HepG2 (cell line): Measurements from ENCODE around the gene MEIG1. TPM values are rescaled to one million over a fixed set of nuclear protein-coding genes. Genes with fewer than 3 reads are reported as not detected.

Source experiments
- ATAC-seq: fragments of 200-7000 bp; cut with Tn5 transposase; 3 replicates; pipeline ENCODE4 v1.9.1; 2020; ENCODE audit warnings: mild to moderate bottlenecking, moderate library complexity
- BruUV-seq: library from RNA; stranded (reverse); fragments of 400-500 nt; replicated peaks from 2 replicates; lab custom pipeline; 2021; lab: Mats Ljungman, UMichigan
- CTCF ChIA-PET: fragments of 300-600 bp; formaldehyde crosslinking; extraction: SDS; loops from one replicate; lab custom pipeline; 2021; ENCODE audit warnings: low total read pairs, inconsistent platforms, low intra/inter-chr PET ratio; lab: Yijun Ruan, JAX
- POLR2A ChIA-PET: fragments of 350-600 bp; sonication (Branson Sonifier 250); formaldehyde crosslinking; loops from one replicate; lab custom pipeline; 2020; ENCODE audit warnings: antibody characterized with exemption, inconsistent platforms; lab: Yijun Ruan, JAX
- DNase-seq: peaks from one replicate; pipeline ENCODE4 v3.0.0-alpha.2; 2015; ENCODE audit warnings: low spot score
- FAIRE-seq: peaks from 3 replicates; lab custom pipeline; 2011; peaks lifted over from hg19 to GRCh38; lab: Jason Lieb, UNC
- H2AFZ ChIP-seq: one replicate; pipeline ENCODE4 v1.6.1; 2011; ENCODE audit warnings: low read length, inconsistent platforms
- H3K27ac ChIP-seq: fragments of 300-600 bp; 3 replicates; pipeline ENCODE4 v1.8.0; 2011; ENCODE audit warnings: mixed run types, mild to moderate bottlenecking, mixed read lengths, low read length, inconsistent platforms; ENCODE audit not compliant: insufficient read depth; ENCODE audit errors: extremely low read length
- H3K27me3 ChIP-seq, 2 experiments: fragments of 200-600 bp in 1 of 2; 2 replicates in 1 of 2; 3 replicates in 1 of 2; pipeline versions ENCODE4 v1.6.0 to v1.8.0; 2011; ENCODE audit warnings: low read length in 2 of 2, mild to moderate bottlenecking in 2 of 2, moderate library complexity in 2 of 2, inconsistent platforms in 1 of 2; ENCODE audit not compliant: insufficient read depth in 2 of 2, control insufficient read depth in 1 of 2
- H3K36me3 ChIP-seq, 2 experiments: fragments of 200-600 bp in 1 of 2; replicated peaks in 1 of 2; 2 replicates in 1 of 2; 3 replicates in 1 of 2; pipeline versions ENCODE4 v1.5.1 to v1.8.0; 2011; ENCODE audit warnings: low read length in 2 of 2, inconsistent platforms in 1 of 2; ENCODE audit not compliant: insufficient read depth in 2 of 2, control insufficient read depth in 1 of 2
- H3K4me1 ChIP-seq: 2 replicates; pipeline ENCODE4 v1.5.1; 2012; ENCODE audit warnings: low read length, inconsistent platforms; ENCODE audit not compliant: insufficient read depth
- H3K4me2 ChIP-seq: 2 replicates; pipeline ENCODE4 v1.6.0; 2011; ENCODE audit warnings: low read depth, low read length, inconsistent platforms
- H3K4me3 ChIP-seq, 3 experiments: fragments of 200-600 bp in 1 of 3; sonication (generic), shearing (Covaris generic) in 1 of 3; replicated peaks in 1 of 3; 2 replicates each; pipeline ENCODE4 v1.5.1; 2011 to 2016; ENCODE audit warnings: low read length in 3 of 3, inconsistent platforms in 2 of 3, low read depth in 2 of 3, mild to moderate bottlenecking in 2 of 3, control low read depth in 1 of 3, mixed read lengths in 1 of 3; ENCODE audit not compliant: insufficient read depth in 1 of 3
- H3K79me2 ChIP-seq: one replicate; pipeline ENCODE4 v1.6.1; 2011; ENCODE audit warnings: low read length, inconsistent platforms; ENCODE audit not compliant: insufficient read depth
- H3K9ac ChIP-seq: 2 replicates; pipeline ENCODE4 v1.6.0; 2011; ENCODE audit warnings: mild to moderate bottlenecking, low read depth, low read length, inconsistent platforms; ENCODE audit not compliant: insufficient read depth
- H3K9me3 ChIP-seq: 2 replicates; pipeline ENCODE4 v1.5.1; 2012; ENCODE audit warnings: mild to moderate bottlenecking, low read length
- H4K20me1 ChIP-seq: 2 replicates; pipeline ENCODE4 v1.6.0; 2011; ENCODE audit warnings: inconsistent platforms, mild to moderate bottlenecking, low read length, moderate library complexity; ENCODE audit not compliant: insufficient read depth
- ATF1 ChIP-seq: IDR thresholded peaks from 2 replicates; pipeline ENCODE4 v1.6.1; 2016; ENCODE audit warnings: mild to moderate bottlenecking, control low read depth
- ETV5 ChIP-seq: IDR thresholded peaks from 2 replicates; pipeline ENCODE4 v1.6.1; 2018; ENCODE audit warnings: missing biosample characterization, missing genetic modification reagents, inconsistent platforms, borderline replicate concordance
- HHEX ChIP-seq: IDR thresholded peaks from 2 replicates; pipeline ENCODE4 v1.6.1; 2016; ENCODE audit warnings: control low read depth
- HOXA7 ChIP-seq: sonication (generic); formaldehyde crosslinking; IDR thresholded peaks from 2 replicates; pipeline ENCODE4 v1.8.1; 2022; ENCODE audit warnings: mild to moderate bottlenecking, missing genetic modification reagents, moderate library complexity
- KAT2B ChIP-seq: fragments of 150-350 bp; IDR thresholded peaks from 2 replicates; pipeline ENCODE4 v1.6.1; 2014; ENCODE audit warnings: low read depth, low read length, borderline replicate concordance
- KDM1A ChIP-seq: IDR thresholded peaks from 2 replicates; pipeline ENCODE4 v1.6.1; 2016; ENCODE audit warnings: missing compliant biosample characterization
- NFE2 ChIP-seq: sonication (generic); formaldehyde crosslinking; IDR thresholded peaks from 2 replicates; pipeline ENCODE4 v1.4.0; 2020; ENCODE audit warnings: missing genetic modification reagents
- NONO ChIP-seq, 2 experiments: fragments of 450-650 bp in 1 of 2; sonication (generic) in 1 of 2; formaldehyde crosslinking in 1 of 2; IDR thresholded peaks in 1 of 2; conservative IDR thresholded peaks in 1 of 2; 2 replicates each; pipeline versions ENCODE4 v1.6.1 to v1.8.0; 2017 to 2022; ENCODE audit warnings: mild to moderate bottlenecking in 1 of 2, missing genetic modification reagents in 1 of 2, moderate library complexity in 1 of 2
- NR2C2 ChIP-seq: sonication (generic); formaldehyde crosslinking; IDR thresholded peaks from 2 replicates; pipeline ENCODE4 v1.4.0; 2020; ENCODE audit warnings: missing genetic modification reagents, mild to moderate bottlenecking, moderate library complexity, borderline replicate concordance
- RFX1 ChIP-seq: fragments of 450-650 bp; IDR thresholded peaks from 2 replicates; pipeline ENCODE4 v1.6.1; 2017
- RORA ChIP-seq: sonication (generic); formaldehyde crosslinking; IDR thresholded peaks from 2 replicates; pipeline ENCODE4 v1.5.0; 2020; ENCODE audit warnings: mild to moderate bottlenecking, missing genetic modification reagents, moderate library complexity
- SCMH1 ChIP-seq: sonication (generic); formaldehyde crosslinking; IDR thresholded peaks from 2 replicates; pipeline ENCODE4 v1.9.0; 2021; ENCODE audit warnings: missing genetic modification reagents, mild to moderate bottlenecking, borderline replicate concordance
- ZFP62 ChIP-seq: sonication (generic); formaldehyde crosslinking; IDR thresholded peaks from 2 replicates; pipeline ENCODE4 v1.4.0; 2020; ENCODE audit warnings: missing genetic modification reagents
- ZKSCAN5 ChIP-seq: sonication (generic); formaldehyde crosslinking; IDR thresholded peaks from 2 replicates; pipeline ENCODE4 v1.5.1; 2020; ENCODE audit warnings: mild to moderate bottlenecking, missing genetic modification reagents
- ZNF12 ChIP-seq: sonication (generic); formaldehyde crosslinking; IDR thresholded peaks from 2 replicates; pipeline ENCODE4 v1.5.0; 2020; ENCODE audit warnings: missing genetic modification reagents
- ZNF138 ChIP-seq: sonication (generic); formaldehyde crosslinking; IDR thresholded peaks from 2 replicates; pipeline ENCODE4 v1.5.0; 2020; ENCODE audit warnings: mild to moderate bottlenecking, low read depth, missing genetic modification reagents
- ZNF552 ChIP-seq: sonication (generic); formaldehyde crosslinking; IDR thresholded peaks from 2 replicates; pipeline ENCODE4 v1.9.0; 2022; ENCODE audit warnings: missing genetic modification reagents, mild to moderate bottlenecking, borderline replicate concordance
- ZNF775 ChIP-seq: sonication (generic); formaldehyde crosslinking; IDR thresholded peaks from 2 replicates; pipeline ENCODE4 v1.4.0; 2020; ENCODE audit warnings: missing genetic modification reagents, mild to moderate bottlenecking, moderate library complexity, borderline replicate concordance
- ZNF83 ChIP-seq: sonication (generic); formaldehyde crosslinking; IDR thresholded peaks from 2 replicates; pipeline ENCODE4 v1.4.0; 2020; ENCODE audit warnings: missing genetic modification reagents, mild to moderate bottlenecking, borderline replicate concordance
- WGBS: methylation state at CpG from one replicate; pipeline ENCODE4 v1.1.6; 2017; ENCODE audit warnings: low lambda C conversion rate; 5-methylcytosine and 5-hydroxymethylcytosine counted together
- in situ Hi-C: cut with HindIII; loops from 2 replicates; pipeline ENCODE4 v1.10.0; 2017; ENCODE audit warnings: low pct_unique_long_range_greater_than_20kb; ENCODE audit not compliant: extremely low pct_ligation_motif_present
- intact Hi-C: fragments of 100-400 bp; cut with micrococcal nuclease; formaldehyde crosslinking; loops from one replicate; pipeline ENCODE4 v1.10.0; 2022; ENCODE audit not compliant: unreplicated experiment
- polyA plus RNA-seq, 8 experiments: library from polyadenylated mRNA; depleted of rRNA in 3 of 8; stranded (reverse) in 7 of 8; unstranded in 1 of 8; fragments of >200 nt; fragmentation: Illumina TruSeq in 4 of 8; extraction: Trizol in 4 of 8; gene quantifications; 2 replicates each; pipeline versions ENCODE4 v1.2.1 to v1.2.3, GENCODE V29; 2011 to 2016; ENCODE audit warnings: low read depth in 4 of 8, missing spikeins in 1 of 8, mixed read lengths in 1 of 8; ENCODE audit not compliant: insufficient read depth in 1 of 8
- total RNA-seq, 5 experiments: library from RNA; depleted of rRNA; stranded (reverse); fragments of >200 nt; fragmentation: Illumina TruSeq; extraction: Trizol; gene quantifications; 2 replicates each; pipeline ENCODE4 v1.2.3, GENCODE V29; 2016; ENCODE audit warnings: low read depth in 1 of 5
- TF ChIP-seq, protein P1 (sequence below): sonication (generic); formaldehyde crosslinking; IDR thresholded peaks from 2 replicates; pipeline ENCODE4 v1.9.0; 2021; ENCODE audit warnings: missing genetic modification reagents, mild to moderate bottlenecking, borderline replicate concordance
- TF ChIP-seq, protein P2 (sequence below): sonication (generic); formaldehyde crosslinking; IDR thresholded peaks from 2 replicates; pipeline ENCODE4 v1.4.0; 2020; ENCODE audit warnings: mild to moderate bottlenecking, missing genetic modification reagents, borderline replicate concordance
- TF ChIP-seq, protein P3 (sequence below): IDR thresholded peaks from 2 replicates; pipeline ENCODE4 v1.6.1; 2012; ENCODE audit warnings: inconsistent platforms

Gene MEIG1
- total and polyA plus RNA-seq, 2 of the 13 experiments (the other 11 are each of a cell fraction or from before 2014, with no cell fraction given): not detected

DNA sequence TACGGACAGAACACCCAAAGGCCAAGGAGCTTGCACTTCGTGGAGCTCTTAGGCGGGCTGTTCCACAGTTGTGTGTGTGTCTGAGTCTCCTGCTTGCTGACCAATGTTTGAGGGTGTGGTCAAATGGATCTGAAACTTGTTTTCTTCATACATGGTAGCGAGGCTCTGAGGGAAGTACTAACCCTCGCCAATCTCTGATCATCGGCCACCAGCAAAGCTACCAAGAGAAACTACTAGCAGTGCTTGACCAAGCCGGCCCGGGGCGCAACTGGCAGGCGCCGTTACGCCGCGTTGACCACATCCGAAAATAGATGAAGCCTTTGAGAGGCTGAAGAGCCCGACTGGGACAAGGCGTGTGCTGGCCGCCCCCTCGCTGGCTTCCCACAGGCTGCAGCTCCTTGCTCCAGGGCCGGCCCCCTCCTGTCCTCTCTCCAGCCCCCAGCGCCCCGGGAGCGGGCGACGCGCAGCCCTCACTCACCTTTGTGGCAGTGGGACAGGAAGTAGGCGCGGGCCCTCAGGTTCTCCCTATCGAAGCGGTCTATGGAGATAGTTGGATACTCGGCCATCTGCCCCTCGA lies 5.7 kb upstream of the MEIG1 start:
- ATAC-seq (peak; percentile 74), DNase-seq (no peak), FAIRE-seq (no peak)
- 4% methylated on average over 10 of the region's 32 CpGs for WGBS
- H3K27ac ChIP-seq: peak overlapping the region; percentile 85
- intact Hi-C loops (loop anchor here (5.0 to 10.0 kb wide), 6 partner anchors 79 to 419 kb away; partner anchors contain the start of genes ACBD7, CDNF, HSPA14 and MSANTD7), in situ Hi-C loops (no loop called here)
- ChIA-PET CTCF (no interaction called here), POLR2A (interaction anchor here (1.3 to 1.9 kb wide), 4 partner anchors 14 to 116 kb away, joined by 4 to 9 read pairs (median 6); partner anchors contain the start of genes CDNF, HSPA14, MSANTD7 and SUV39H2)
- peak overlapping the region; percentile 57 to 82 (median 67) for H3K4me3 ChIP-seq
- H3K36me3 ChIP-seq: peaks cover 0 to 4% of the 10 kb centered on the region in 2 experiments; a peak in 1 of 5 replicates
- H3K9ac ChIP-seq: peak overlapping the region; percentile 72
- H3K9me3 ChIP-seq: no peaks in the 10 kb centered on the region
- H3K4me2 ChIP-seq: peak overlapping the region; percentile 82
- peaks cover 34% of the 10 kb centered on the region for H3K79me2 ChIP-seq
- TSS peak; percentile 63 for BruUV-seq
- no peaks in the 10 kb centered on the region for H4K20me1 ChIP-seq
- H3K27me3 ChIP-seq: no peaks in the 10 kb centered on the region; a peak in 1 of 5 replicates
- no peak overlapping the region for H2AFZ ChIP-seq
- peaks cover 47% of the 10 kb centered on the region for H3K4me1 ChIP-seq
- TF ChIP-seq, protein P1, sequence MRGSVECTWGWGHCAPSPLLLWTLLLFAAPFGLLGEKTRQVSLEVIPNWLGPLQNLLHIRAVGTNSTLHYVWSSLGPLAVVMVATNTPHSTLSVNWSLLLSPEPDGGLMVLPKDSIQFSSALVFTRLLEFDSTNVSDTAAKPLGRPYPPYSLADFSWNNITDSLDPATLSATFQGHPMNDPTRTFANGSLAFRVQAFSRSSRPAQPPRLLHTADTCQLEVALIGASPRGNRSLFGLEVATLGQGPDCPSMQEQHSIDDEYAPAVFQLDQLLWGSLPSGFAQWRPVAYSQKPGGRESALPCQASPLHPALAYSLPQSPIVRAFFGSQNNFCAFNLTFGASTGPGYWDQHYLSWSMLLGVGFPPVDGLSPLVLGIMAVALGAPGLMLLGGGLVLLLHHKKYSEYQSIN: no peak
- TF ChIP-seq ATF1: no peak
- no peak for TF ChIP-seq ZNF83 (CRISPR knock-in tag)
- TF ChIP-seq ZNF552 (CRISPR knock-in tag): 0 out of 2 replicates have a peak, but pooled peaks have one; percentile 8
- no peak for TF ChIP-seq ZNF138 (CRISPR knock-in tag)
- TF ChIP-seq, protein P2, sequence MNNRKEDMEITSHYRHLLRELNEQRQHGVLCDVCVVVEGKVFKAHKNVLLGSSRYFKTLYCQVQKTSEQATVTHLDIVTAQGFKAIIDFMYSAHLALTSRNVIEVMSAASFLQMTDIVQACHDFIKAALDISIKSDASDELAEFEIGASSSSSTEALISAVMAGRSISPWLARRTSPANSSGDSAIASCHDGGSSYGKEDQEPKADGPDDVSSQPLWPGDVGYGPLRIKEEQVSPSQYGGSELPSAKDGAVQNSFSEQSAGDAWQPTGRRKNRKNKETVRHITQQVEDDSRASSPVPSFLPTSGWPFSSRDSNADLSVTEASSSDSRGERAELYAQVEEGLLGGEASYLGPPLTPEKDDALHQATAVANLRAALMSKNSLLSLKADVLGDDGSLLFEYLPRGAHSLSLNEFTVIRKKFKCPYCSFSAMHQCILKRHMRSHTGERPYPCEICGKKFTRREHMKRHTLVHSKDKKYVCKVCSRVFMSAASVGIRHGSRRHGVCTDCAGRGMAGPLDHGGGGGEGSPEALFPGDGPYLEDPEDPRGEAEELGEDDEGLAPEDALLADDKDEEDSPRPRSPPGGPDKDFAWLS (CRISPR knock-in tag): peak; percentile 51; the same call in 1 of the 2 replicates
- no peak for TF ChIP-seq ZFP62 (CRISPR knock-in tag)
- no peak for TF ChIP-seq RORA
- no peak for TF ChIP-seq RFX1
- no peak for TF ChIP-seq SCMH1 (CRISPR knock-in tag)
- TF ChIP-seq ZNF12 (CRISPR knock-in tag): no peak
- no peak for TF ChIP-seq NFE2
- TF ChIP-seq KDM1A (CRISPR knock-in tag): no peak
- no peak for TF ChIP-seq NR2C2 (CRISPR knock-in tag)
- TF ChIP-seq KAT2B: no peak
- TF ChIP-seq ZNF775 (CRISPR knock-in tag): no peak
- TF ChIP-seq HOXA7: no peak
- no peak for TF ChIP-seq NONO (IDR thresholded peaks at IDR 0.05)
- no peak for TF ChIP-seq NONO (CRISPR knock-in tag; conservative IDR thresholded peaks at IDR 0.05)
- TF ChIP-seq ZKSCAN5 (CRISPR knock-in tag): no peak
- TF ChIP-seq HHEX: no peak
- TF ChIP-seq ETV5 (CRISPR knock-in tag): no peak
- TF ChIP-seq, protein P3, sequence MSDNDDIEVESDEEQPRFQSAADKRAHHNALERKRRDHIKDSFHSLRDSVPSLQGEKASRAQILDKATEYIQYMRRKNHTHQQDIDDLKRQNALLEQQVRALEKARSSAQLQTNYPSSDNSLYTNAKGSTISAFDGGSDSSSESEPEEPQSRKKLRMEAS: no peak
